SKM-1 treated with dmso at 0.1 percent for 144 hours (cell line): ENCODE results near the gene ASMTL.
"Not testable (repeated sequence)": the region's sequence is repeated elsewhere in the genome, so short reads cannot be mapped to it uniquely, and the experiment has no call there.

ENCODE experiments used
- DNase-seq: peaks from one replicate; lab custom pipeline; 2025; ENCODE audit not compliant: unreplicated experiment; lab: John Stamatoyannopoulos, UW

Gene ASMTL

DNA sequence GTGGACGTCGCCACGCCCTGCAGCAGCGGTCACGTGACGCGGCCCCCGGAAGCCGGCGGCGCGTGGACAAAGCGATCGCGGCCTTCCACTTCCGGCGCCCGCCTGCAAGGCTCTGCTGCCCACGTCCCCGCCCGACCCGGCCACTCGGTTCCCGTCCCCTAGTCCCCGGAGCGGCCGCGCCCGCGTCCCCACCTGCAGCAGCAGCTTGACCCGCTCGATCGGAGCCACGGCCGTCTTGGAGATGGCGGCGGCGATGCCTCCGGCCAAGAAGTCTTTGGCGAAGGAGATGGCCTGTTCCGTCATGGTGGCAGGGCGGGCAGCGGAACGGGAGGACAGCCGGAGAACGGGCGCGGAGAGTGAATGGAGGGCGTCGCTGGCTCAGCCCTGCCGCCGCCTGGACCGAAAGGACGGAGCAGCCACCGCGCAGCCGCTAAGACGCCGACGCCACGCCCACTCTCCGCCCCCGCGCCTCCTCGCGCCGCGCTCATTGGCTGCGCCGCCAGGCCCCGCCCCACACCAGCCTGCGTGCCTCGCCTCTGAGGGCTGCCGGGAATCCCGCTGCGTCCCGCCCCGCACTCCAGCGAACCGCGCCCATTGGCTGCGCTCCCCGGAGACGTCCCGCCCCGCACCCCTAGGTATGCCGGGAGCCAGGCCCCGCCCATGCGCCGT, 60.9 kb downstream of the ASMTL start, which contains the start of gene SLC25A6:
SLC25A6 (minus strand) TSS at position 407 of the 669 bp plus-strand sequence; CDS start at position 303, 104 bp downstream.
- no peak for DNase-seq

DNA sequence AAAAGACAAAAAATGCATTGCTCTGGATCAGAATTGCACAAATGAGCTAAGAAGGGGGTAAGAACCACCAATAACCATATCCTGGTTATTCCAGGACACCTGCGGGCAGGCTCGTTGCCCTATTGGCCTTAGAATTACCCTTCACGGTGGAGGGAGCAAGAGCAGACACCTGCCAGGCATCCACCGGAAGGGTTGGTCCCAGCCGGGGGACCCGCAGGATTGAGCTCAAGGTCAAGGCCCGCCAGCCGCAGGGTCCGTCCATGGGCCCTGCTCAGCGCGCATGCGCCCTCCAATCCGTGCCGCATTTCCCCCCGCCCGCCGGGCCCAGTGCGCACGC, 61.4 kb downstream of the ASMTL start:
- DNase-seq, result no peak

DNA sequence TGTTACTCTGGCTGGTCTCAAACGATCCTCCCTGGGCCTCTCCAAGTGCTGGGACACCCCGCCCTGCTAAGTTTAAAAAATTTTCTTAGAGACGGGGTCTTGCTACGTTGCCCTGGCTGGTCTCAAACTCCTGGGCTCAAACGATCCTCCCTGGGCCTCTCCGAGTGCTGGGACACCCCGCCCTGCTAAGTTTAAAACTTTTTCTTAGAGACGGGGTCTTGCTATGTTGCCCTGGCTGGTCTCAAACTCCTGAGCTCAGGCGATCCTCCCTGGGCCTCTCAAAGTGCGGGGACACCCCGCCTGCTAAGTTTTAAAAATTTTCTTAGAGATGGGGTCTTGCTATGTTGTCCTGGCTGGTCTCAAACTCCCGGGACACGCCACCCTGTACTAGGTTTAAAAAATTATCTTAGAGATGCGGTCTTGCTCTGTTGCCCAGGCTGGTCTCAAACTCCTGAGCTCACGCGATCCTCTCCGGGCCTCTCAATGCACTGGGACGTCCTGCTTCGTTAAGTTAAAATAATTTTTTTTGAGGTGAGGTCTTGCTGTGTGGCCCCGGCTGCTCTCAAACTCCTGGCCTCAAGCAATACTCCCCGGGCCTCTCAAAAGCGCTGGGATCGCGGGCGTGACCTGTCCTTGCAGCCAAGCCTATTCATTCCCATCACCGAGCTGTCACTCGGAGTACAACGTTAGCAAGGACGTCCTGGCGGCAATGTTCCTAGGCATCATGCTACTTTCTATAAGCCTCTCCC, 61.9 kb downstream of the ASMTL start:
- no peak for DNase-seq

DNA sequence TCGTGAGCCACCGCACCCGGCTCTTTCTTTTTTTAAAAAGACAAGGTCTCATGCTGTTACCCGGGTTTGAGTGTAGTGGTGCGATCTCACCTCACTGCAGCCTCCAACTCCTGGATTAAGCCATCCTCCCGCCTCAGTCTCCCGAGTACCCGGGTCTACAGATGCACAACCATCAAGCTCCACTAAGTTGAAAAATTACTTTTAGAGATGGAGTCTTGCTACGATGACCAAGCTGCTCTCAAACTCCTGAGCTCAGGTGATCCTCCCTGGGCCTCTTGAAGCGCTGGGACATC, 62.8 kb downstream of the ASMTL start:
- no peak for DNase-seq

DNA sequence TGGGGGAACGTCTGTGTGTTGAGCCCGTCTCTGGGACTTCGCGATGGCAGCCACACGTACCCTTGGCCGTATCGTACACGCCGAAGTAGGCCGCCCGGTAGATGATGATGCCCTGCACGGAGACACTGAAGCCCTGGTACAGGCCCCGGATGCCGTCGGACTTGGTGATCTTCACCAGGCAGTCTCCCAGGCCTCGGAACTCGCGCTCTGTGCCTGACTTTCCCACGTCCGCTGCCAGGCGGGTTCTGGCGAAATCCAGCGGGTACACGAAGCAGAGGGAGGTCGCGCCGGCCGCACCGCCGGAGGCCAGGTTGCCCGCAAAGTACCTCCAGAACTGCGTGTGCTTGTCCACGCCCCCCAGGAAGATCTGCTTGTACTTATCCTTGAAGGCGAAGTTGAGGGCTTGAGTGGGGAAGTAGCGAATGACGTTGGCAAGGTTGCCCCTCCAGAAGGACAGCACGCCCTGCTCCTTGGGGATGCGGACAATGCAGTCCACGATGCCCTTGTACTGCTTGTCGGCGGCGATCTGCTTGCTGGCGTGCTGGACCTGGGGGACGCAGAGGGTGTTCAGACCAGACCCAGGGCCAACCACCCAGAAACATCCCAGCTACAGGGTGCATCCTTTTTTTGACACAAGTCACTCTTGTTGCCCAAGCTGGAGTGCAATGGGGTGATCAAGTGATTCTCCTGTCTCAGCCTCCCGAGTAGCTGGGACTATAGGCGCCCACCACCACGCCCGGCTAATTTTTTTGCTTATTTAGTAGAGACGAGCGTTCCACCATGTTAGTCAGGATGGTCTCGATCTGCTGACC, 63.3 kb downstream of the ASMTL start:
- no peak for DNase-seq

DNA sequence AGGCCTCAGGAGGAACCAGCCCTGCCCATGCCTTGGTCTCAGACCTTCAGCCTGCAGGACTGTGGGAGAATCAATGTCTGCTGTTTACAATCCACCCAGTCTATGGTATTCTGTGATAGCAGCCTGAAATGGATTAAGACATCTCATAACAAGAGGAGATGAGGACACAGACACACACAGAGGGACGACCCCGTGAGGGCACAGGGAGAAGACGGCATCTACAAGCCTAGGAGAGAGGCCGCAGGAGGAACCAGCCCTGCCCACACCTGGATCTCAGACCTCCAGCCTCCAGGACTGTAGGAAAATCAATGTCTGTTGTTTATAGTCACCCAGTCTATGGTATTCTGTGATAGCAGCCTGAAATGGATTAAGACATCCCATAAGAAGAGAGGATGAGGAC, 64.1 kb downstream of the ASMTL start:
- no peak for DNase-seq

DNA sequence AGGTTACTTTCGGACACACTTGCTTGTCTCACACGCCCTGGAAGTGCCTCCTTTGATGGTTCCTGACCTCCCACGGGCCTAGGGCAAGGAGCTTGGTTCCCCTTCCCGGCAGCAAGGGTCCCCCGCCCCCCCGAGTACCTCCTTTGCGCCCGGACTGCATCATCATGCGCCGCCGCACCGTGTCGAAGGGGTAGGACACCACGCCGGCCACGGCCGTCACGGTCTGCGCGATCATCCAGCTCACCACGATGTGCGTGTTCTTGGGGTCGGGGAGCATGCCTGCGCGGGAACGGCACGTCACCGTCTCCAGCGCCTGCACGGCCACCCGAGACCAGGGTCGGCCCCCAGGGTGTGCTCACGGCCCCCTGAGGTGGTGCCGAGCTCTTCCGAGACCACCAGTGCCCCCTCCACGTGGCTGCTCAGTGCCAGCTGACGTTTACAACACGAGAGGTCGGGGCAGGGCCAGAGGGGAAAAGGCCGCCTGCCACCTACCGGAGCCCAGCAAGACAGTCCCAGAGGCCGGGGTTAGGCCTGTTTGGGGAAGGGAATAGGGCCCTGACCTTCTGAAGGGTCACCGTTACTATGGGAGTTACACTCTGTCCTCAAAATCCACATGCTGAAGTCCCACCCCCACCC, 65.5 kb downstream of the ASMTL start:
- DNase-seq, result no peak

DNA sequence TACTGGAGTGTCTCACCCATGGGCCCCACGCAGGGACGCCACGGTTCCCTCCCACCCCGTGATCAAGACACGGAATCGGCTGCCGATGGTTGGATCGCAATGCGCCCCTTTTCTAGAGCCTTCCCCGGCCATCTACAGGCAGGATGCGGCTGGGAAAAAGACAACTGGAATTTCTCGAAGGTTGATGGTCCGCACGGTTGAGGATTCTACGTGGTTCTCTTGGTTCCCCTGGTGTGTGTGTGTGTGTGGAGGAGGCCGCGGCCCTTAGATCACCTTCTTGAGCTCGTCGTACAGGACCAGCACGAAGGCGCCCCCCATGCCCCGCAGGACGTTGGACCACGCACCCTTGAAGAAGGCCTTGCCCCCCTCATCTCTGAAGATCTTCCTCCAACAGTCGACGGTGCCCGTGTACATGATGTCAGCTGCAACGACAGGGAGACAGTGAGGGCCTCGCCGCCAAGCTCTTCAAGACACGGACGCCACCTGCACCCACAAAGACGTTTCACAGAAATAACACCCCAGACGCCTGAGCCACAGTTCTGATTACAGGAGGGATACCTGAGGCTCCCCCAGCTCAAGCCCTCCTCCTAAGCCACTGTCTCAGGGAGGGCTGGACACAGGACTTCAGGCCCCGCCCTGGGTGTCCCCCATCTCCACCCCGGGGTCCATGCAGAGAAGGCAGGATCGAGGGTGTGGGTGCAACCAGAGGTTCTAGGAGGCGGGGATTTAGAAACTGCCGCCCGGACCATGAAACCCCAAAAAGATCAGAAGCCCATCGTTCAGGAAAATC, 66.2 kb downstream of the ASMTL start:
- no peak for DNase-seq

DNA sequence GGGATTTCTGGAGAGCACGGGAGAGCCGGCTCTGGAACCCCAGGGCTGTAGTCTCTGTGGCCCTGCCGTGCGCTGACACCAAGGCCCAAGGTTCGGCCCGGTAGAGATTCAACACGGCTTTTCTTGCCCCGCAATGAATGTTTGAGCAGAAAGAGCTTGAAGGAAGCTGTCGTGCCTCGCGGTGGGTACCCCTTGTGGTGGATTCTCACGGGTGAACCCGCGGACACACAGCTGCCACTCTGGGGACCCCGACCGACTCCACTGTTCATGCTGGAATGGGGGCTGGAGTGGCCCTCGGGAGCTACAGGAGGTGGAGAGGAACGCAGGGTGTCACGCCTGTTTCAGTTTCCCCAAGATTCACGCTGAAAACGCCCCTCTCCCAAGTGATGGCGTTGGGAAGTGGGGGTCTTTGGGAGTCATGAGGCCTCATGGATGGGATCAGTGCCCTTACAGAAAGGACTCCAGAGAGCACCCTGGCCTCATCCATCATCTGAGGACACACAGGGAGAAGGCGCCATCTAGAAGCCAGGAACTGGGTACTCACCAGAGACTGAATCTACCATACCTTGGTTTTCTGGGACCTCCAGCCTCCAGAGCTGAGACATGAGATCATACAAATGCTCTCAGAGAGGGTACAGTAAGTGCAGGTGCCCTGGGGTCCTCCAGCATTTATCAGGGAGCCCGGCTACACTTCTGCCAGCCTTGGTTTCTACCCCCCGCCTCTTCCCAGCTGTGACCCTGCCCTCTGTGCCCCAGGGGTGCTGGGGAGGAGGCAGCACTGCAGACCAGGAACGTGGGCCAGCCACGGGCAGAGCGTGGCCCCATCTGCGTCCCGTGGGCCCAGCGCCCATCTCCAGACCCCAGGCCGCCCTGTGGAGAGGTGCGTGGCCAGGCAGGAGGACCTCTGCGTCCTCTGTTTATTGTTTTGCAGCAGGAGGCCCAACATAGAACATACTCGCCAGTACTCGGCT, 67.2 kb downstream of the ASMTL start:
- no peak for DNase-seq

DNA sequence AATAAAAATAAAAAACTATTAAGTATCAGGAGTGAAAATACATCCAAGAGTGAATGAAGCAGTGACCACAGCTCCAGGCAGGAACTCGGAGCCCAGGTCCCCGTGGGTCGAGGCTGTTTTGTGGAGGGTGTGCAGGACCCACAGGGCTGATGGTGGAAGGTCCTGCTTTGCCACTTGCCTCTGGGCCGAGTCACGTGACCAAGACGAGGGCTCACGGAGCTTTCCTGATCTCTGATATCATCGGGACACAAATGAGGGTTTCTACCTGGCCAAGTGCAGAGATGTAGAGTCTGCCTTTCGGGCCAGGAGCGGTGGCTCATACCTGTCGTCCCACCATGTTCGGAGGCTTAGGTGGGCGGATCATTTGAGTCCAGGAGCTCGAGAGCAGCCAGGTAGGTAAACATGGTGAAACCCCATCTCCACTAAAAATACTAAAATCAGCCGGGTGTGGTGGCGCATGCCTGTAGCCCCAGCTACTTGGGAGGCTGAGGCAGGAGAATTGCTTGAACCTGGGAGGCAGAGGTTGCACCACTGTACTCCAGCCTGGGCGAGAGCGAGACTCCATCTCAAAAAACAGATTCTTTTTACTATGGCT, 68.0 kb downstream of the ASMTL start:
- no peak for DNase-seq

DNA sequence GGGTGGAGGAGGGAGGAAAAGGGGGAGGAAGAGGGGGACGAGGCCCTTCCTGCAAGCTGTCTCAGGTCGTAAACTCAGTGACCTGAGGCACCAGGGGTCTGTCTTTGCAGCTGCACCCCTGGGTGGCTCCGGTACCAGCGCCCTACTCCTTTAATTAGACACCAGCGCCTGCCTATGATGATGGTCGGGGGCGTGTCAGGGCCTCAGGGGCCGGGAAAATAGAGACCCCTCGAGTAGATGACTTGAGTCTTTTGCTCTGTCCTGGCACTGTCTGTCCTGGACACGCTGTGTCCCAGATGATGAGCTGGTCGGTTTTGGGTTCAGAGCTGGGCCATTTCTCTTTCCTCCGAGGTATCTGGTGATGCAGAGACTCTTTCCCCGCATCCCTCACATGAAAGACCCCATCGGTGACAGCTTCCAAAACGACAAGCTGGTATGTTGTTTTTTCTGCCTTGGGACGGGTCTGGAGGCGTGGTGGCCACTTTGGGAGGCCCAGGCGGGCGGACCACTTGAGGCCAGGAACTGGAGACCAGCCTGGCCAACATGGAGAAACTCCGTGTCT, 72.0 kb downstream of the ASMTL start:
- no peak for DNase-seq

DNA sequence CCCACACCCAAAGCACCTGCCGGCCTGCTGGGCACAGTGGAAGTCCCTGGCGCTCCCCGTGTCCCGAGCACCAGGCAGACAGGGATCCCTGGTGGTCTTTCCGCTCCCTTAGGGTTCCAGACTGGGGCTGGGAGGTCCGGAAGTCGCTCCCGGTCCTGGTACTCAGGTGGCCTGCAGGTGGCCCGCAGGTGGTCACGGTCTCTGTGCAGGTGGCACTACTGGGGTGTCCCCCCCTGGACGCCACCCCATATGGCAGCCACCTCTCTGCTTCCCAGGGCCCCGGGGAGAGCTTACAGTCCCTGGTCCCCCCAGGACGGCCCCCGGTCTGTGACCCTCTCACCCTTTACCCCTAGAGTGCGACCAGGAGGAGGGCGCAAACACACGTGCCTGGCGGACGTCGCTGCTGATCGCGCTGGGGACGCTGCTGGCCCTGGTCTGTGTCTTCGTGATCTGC, 74.4 kb downstream of the ASMTL start:
- DNase-seq, result no peak

DNA sequence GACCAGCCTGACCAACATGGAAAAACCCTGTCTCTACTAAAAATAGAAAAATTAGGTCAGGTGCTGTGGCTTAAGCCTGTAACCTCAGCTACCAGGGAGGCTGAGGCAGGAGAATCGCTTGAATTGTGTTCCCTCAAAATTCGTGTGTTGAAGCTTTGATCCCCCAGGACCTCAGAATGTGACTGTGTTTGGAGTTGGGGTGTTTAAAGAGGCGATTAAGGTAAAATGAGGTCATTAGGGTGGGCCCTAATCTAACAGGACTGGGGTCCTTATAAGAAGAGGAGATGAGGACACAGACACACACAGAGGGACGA, 84.4 kb downstream of the ASMTL start:
- no peak for DNase-seq

DNA sequence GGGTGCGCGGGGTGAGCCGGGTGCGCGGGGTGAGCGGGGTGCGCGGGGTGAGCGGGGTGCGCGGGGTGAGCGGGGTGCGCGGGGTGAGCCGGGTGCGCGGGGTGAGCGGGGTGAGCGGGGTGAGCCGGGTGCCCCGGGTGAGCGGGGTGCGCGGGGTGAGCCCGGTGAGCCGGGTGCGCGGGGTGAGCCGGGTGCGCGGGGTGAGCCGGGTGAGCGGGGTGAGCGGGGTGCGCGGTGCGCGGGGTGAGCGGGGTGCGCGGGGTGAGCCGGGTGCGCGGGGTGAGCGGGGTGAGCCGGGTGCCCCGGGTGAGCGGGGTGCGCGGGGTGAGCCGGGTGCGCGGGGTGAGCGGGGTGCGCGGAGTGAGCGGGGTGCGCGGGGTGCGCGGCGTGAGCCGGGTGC, 86.3 kb downstream of the ASMTL start:
- not testable (repeated sequence) for DNase-seq

DNA sequence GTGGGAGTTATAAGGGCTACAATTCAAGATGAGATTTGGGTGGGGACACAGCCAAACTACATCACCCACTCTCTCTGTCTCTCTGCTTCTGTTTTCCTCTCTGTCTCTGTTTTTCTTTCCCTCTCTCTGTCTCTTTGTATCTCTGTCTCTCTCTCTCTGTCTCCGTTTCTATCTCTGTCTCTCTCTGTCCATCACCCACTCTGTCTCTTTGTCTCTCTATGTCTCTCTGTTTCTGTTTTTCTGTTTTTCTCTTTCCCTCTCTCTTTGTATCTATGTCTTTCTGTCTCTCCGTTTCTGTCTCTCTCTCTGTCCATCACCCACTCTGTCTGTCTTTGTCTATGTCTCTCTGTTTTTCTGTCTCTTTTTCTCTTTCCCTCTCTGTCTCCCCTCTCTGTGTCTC, 90.8 kb downstream of the ASMTL start:
- DNase-seq, result no peak

DNA sequence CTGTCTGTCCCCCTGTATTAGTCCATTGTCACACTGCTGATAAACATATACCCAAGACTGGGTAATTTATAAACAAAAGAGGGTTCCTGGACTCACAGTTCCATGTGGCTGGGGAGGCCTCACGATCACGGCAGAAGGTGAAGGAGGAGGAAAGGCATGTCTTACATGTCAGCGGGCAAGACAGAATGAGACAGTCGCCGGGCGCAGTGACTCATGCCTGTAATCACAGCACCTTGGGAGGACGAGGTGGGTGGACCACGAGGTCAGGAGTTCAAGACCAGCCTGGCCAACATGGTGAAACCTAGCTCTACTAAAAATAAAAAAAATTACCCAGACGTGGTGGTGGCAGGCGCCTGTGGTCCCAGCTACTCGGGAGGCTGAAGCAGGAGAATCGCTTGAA, 91.4 kb downstream of the ASMTL start:
- DNase-seq, result no peak

DNA sequence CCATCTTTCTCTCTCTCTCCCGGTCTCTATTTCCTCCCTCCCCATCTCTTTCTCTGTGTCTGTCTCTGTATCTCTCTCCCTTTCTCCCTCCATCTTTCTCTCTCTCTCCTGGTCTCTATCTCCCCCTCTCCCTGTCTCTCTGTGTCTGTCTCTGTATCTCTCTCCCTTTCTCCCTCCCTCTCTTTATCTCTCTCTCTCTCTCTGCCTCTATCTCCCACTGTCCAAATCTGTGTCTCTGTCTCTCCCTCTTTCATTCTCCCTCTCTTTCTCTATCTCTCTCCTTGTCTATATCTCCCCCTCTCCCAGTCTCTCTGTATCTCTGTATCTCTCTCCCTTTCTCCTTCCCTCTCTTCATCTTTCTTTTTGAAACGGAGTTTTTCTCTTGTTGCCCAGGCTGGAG, 92.5 kb downstream of the ASMTL start:
- DNase-seq, result no peak

DNA sequence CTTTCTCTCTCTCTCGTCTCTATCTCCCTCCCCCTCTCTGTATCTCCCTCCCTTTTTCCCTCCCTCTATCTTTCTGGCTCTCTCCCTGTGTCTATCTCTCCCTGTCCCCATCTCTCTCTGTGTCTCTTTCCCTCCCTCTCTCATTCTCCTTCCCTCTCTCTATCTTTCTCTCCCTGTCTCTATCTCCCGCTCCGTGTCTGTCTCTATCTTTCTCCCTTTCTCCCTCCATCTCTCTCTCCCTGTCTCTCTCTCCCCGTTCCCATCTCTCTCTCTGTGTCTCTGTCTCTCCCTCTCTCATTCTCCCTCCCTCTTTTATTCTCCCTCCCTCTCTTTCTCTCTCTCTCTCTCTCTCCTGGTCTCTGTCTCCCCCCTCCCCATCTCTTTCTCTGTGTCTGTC, 93.2 kb downstream of the ASMTL start:
- no peak for DNase-seq

DNA sequence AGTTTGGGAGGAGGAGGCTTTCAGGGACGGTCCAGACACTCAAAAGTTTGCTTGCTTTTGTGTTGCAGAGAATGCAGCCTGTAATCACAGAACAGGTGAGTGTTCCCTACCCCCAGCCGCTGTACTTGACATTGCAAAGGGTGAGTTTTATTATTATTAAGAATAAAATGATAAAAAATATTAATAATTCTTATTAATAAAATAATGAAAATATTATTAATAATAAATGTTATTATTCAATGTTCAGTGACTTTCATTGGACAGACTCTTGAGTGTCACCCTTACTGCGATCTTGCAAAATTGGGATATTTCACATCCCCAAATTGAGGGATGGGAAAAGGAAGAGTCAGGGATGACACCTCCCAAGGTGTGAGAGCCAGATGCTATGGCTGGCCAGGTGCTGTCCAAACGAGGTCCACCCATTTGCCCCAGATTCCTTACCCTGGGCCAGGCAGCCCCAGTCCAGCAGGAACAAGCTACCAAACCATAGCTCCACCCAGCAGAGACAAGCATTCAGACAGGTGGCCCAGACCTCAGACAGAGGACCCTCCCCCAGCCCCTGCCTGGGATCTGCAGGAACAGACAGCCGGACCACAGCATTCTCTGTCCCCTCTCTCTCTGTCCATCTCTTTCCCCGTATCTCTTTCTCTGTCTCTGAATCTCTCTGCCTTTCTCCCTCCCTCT, 93.8 kb downstream of the ASMTL start:
- no peak for DNase-seq
